ENCODE data around the gene KCTD14.
A peak's percentile ranks its signal among the peaks of the same experiment; 100 is the strongest.
"Not testable (repeated sequence)": the region's sequence is repeated elsewhere in the genome, so short reads cannot be mapped to it uniquely, and the experiment has no call there.

The KCTD14 gene

GRCh38 chr11:78020246-78020645 is 2.8 kb downstream of the KCTD14 start:
- no peak for DNase-seq

GRCh38 chr11:78019808-78020207 is 3.3 kb downstream of the KCTD14 start:
- DNase-seq: no peak

- DNase-seq: no peak
Measured at GRCh38 chr11:78015878-78016277, 7.2 kb downstream of the KCTD14 start.

- not testable (repeated sequence) for DNase-seq
Measured at GRCh38 chr11:78014937-78015520, 8.0 kb downstream of the KCTD14 start.

- no peak for DNase-seq
Measured at GRCh38 chr11:78011301-78011700, 11.8 kb downstream of the KCTD14 start.

GRCh38 chr11:78010755-78011154 is 12.3 kb downstream of the KCTD14 start:
- no peak for DNase-seq

- no peak for DNase-seq
Measured at GRCh38 chr11:78010304-78010703, 12.8 kb downstream of the KCTD14 start.

- no peak for DNase-seq
Measured at GRCh38 chr11:78009062-78009461, 14.0 kb downstream of the KCTD14 start.

GRCh38 chr11:78000193-78000592 is 22.9 kb downstream of the KCTD14 start:
- DNase-seq: peak; percentile 88

- no peak for DNase-seq
Measured at GRCh38 chr11:77999446-78000030, 23.5 kb downstream of the KCTD14 start.

GRCh38 chr11:77994434-77995362 is 28.4 kb downstream of the KCTD14 start, which contains the start of gene INTS4:
Gene INTS4 (minus strand): TSS chr11:77994668. CDS start chr11:77994643, 25 bp downstream.
- DNase-seq: peak; percentile 96

GRCh38 chr11:77993902-77994301 is 29.2 kb downstream of the KCTD14 start:
- no peak for DNase-seq

- no peak for DNase-seq
Measured at GRCh38 chr11:77990981-77991380, 32.1 kb downstream of the KCTD14 start.

GRCh38 chr11:77986456-77986855 is 36.6 kb downstream of the KCTD14 start:
- DNase-seq: not testable (repeated sequence)

- no peak for DNase-seq
Measured at GRCh38 chr11:77981346-77981947, 41.6 kb downstream of the KCTD14 start.

GRCh38 chr11:77968337-77968736 is 54.7 kb downstream of the KCTD14 start:
- DNase-seq: no peak

GRCh38 chr11:77967753-77968152 is 55.3 kb downstream of the KCTD14 start:
- peak; percentile 44 for DNase-seq

- DNase-seq: peak; percentile 22
Measured at GRCh38 chr11:77967121-77967520, 56.0 kb downstream of the KCTD14 start.

GRCh38 chr11:77966338-77966737 is 56.7 kb downstream of the KCTD14 start:
- peak; percentile 65 for DNase-seq

All from NCI-H2029 treated with DMSO at 0.1 percent for 48 hours (cell line).